A549 (cell line): Measurements from ENCODE around the gene ABL1. TPM values are rescaled to one million over a fixed set of nuclear protein-coding genes. Genes with fewer than 3 reads are reported as not detected.

Source experiments
- ATAC-seq, 2 experiments: fragments of 200-7000 bp in 1 of 2; fragments of >200 bp in 1 of 2; cut with Nextera tagmentation in 1 of 2; cut with Tn5 transposase in 1 of 2; 3 replicates each; pipeline versions ENCODE4 v1.8.0 to v1.9.1; 2018 to 2020; ENCODE audit warnings: mild to moderate bottlenecking in 1 of 2, moderate library complexity in 1 of 2
- CTCF ChIA-PET: fragments of 300-600 bp; sonication (Branson Sonifier 250); formaldehyde crosslinking; extraction: SDS; loops from one replicate; lab custom pipeline; 2021; ENCODE audit warnings: antibody characterized with exemption, inconsistent platforms; lab: Yijun Ruan, JAX
- POLR2A ChIA-PET: fragments of 350-600 bp; formaldehyde crosslinking; extraction: SDS; loops from one replicate; lab custom pipeline; 2021; ENCODE audit warnings: antibody characterized with exemption, inconsistent platforms; lab: Yijun Ruan, JAX
- DNase-seq, 2 experiments: peaks; one replicate each; pipeline versions ENCODE4 v3.0.0 to v3.0.0-alpha.2; 2011 to 2016; ENCODE audit warnings: low read depth in 1 of 2, low spot score in 1 of 2
- FAIRE-seq: peaks from 2 replicates; lab custom pipeline; 2011; peaks lifted over from hg19 to GRCh38; lab: Jason Lieb, UNC
- H3K27ac ChIP-seq, 2 experiments: fragments of >200 bp; sonication (Bioruptor Twin); formaldehyde crosslinking; 3 replicates each; pipeline ENCODE4 v1.5.1; 2016 to 2017
- H3K4me1 ChIP-seq: fragments of >200 bp; sonication (Bioruptor Twin); formaldehyde crosslinking; 3 replicates; pipeline ENCODE4 v1.6.1; 2016
- H3K4me2 ChIP-seq: fragments of >200 bp; sonication (Bioruptor Twin); formaldehyde crosslinking; 3 replicates; pipeline ENCODE4 v1.6.1; 2016
- H3K4me3 ChIP-seq: fragments of >200 bp; sonication (Bioruptor Twin); formaldehyde crosslinking; 3 replicates; pipeline ENCODE4 v1.5.1; 2016
- H3K9me3 ChIP-seq: fragments of >200 bp; sonication (Bioruptor Twin); formaldehyde crosslinking; 3 replicates; pipeline ENCODE4 v1.6.1; 2016
- CBX8 ChIP-seq: fragments of 200-600 bp; sonication (generic); IDR thresholded peaks from 2 replicates; pipeline ENCODE4 v1.6.1; 2016
- CHD2 ChIP-seq: fragments of 150-350 bp; IDR thresholded peaks from 2 replicates; pipeline ENCODE4 v1.6.1; 2014; ENCODE audit warnings: low read length; ENCODE audit not compliant: partially characterized antibody
- ESRRA ChIP-seq: fragments of 150-350 bp; IDR thresholded peaks from 2 replicates; pipeline ENCODE4 v1.6.1; 2014; ENCODE audit warnings: mild to moderate bottlenecking, low read length, borderline replicate concordance
- FOXS1 ChIP-seq: fragments of 250-450 bp; sonication (Bioruptor Pico); IDR thresholded peaks from 2 replicates; pipeline ENCODE4 v1.5.0; 2020; ENCODE audit warnings: mild to moderate bottlenecking, moderate library complexity
- GATA3 ChIP-seq: IDR thresholded peaks from 2 replicates; pipeline ENCODE4 v1.6.1; 2012; ENCODE audit warnings: borderline replicate concordance
- HDAC2 ChIP-seq: fragments of 200-600 bp; sonication (generic); IDR thresholded peaks from 2 replicates; pipeline ENCODE4 v1.6.1; 2016
- HEYL ChIP-seq: fragments of 250-450 bp; sonication (Bioruptor Pico); IDR thresholded peaks from 2 replicates; pipeline ENCODE4 v1.8.0; 2021; ENCODE audit warnings: mild to moderate bottlenecking, moderate library complexity
- JUNB ChIP-seq: fragments of >200 bp; sonication (Bioruptor Twin); formaldehyde crosslinking; IDR thresholded peaks from 2 replicates; pipeline ENCODE4 v1.6.1; 2016
- MAFK ChIP-seq: fragments of 450-650 bp; IDR thresholded peaks from 2 replicates; pipeline ENCODE4 v1.6.1; 2014; ENCODE audit not compliant: partially characterized antibody
- MAZ ChIP-seq: fragments of 150-350 bp; IDR thresholded peaks from 2 replicates; pipeline ENCODE4 v1.6.1; 2014; ENCODE audit warnings: antibody characterized with exemption, low read depth, low read length, borderline replicate concordance
- PHF8 ChIP-seq: fragments of 200-600 bp; sonication (generic); IDR thresholded peaks from 2 replicates; pipeline ENCODE4 v1.6.1; 2016; ENCODE audit warnings: low read depth, mild to moderate bottlenecking, antibody characterized with exemption, moderate library complexity, borderline replicate concordance
- RARB ChIP-seq: fragments of 250-450 bp; sonication (Bioruptor Pico); IDR thresholded peaks from 2 replicates; pipeline ENCODE4 v1.8.0; 2021; ENCODE audit warnings: mild to moderate bottlenecking, moderate library complexity
- RFX5 ChIP-seq: fragments of 450-650 bp; IDR thresholded peaks from 2 replicates; pipeline ENCODE4 v1.7.1; 2014; ENCODE audit warnings: antibody characterized with exemption, mild to moderate bottlenecking, moderate library complexity
- RNF2 ChIP-seq: fragments of 200-600 bp; sonication (generic); IDR thresholded peaks from 2 replicates; pipeline ENCODE4 v1.6.1; 2016; ENCODE audit warnings: low read depth, mild to moderate bottlenecking, antibody characterized with exemption, moderate library complexity, borderline replicate concordance
- TP53 ChIP-seq: fragments of 250-450 bp; sonication (Bioruptor Pico); IDR thresholded peaks from 2 replicates; pipeline ENCODE4 v1.5.0; 2021; ENCODE audit warnings: mild to moderate bottlenecking, moderate library complexity
- WGBS: methylation state at CpG from one replicate; pipeline ENCODE4 v1.1.6; 2017; ENCODE audit errors: missing lambda C conversion rate; 5-methylcytosine and 5-hydroxymethylcytosine counted together
- polyA plus RNA-seq, 4 experiments: library from polyadenylated mRNA; depleted of rRNA in 3 of 4; stranded (reverse); fragments of >200 nt; fragmentation: RNase III in 1 of 4; extraction: RNeasy Plus Mini Kit Qiagen cat#74134 plus additional on column Dnase treatment in 1 of 4; gene quantifications; 2 replicates in 3 of 4; 3 replicates in 1 of 4; pipeline ENCODE4 v1.2.3, GENCODE V29; 2011 to 2017
- TF ChIP-seq, protein P1 (sequence below): fragments of 450-650 bp; IDR thresholded peaks from 2 replicates; pipeline ENCODE4 v1.6.1; 2014; ENCODE audit warnings: antibody characterized with exemption
- TF ChIP-seq, protein P2 (sequence below): IDR thresholded peaks from 2 replicates; pipeline ENCODE4 v1.6.1; 2012; ENCODE audit warnings: low read depth, borderline replicate concordance
- TF ChIP-seq, protein P3 (sequence below): fragments of 250-450 bp; sonication (Bioruptor Pico); IDR thresholded peaks from 2 replicates; pipeline ENCODE4 v1.5.0; 2021; ENCODE audit warnings: mild to moderate bottlenecking, moderate library complexity, borderline replicate concordance
- TF ChIP-seq, protein P4 (sequence below): fragments of >200 bp; sonication (Bioruptor Twin); formaldehyde crosslinking; IDR thresholded peaks from 3 replicates; pipeline ENCODE4 v1.6.1; 2016

Gene ABL1
- polyA plus RNA-seq, 2 of the 4 experiments (the other 2 are of a cell fraction), result 26.5 to 32.4 TPM

DNA sequence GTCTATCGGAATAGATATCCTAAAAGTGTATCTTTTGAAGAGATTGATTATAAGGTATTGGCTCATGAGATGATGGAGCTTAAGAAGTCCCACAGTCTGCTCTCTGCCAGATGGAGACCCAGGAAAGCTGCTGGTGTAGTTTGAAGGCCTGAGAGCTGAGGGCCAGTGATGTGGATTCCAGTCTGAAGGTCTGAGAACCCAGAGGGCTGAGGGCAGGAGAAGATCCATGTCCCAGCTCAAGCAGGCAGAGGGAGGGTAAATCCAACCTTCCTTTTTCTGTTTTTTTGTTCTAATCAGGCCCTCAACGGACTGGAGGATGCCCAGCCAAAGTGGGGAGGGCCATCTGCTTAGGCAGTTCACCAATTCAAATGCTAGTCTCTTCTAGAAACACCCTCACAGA lies 11.0 kb upstream of the ABL1 start:
- ChIA-PET CTCF (interaction anchor here (0.6 to 2.3 kb wide), 11 partner anchors 9 to 123 kb away, joined by 3 to 7 read pairs (median 4); no protein-coding TSS in a partner anchor), POLR2A (no interaction called here)
- peak overlapping the region in 1 of 2 experiments; percentile 67; a peak in 4 of 6 replicates for H3K27ac ChIP-seq
- 0 out of 3 replicates have a peak, but pooled peaks cover 8% of the 10 kb centered on the region for H3K9me3 ChIP-seq
- peaks cover 24% of the 10 kb centered on the region for H3K4me1 ChIP-seq
- TF ChIP-seq, protein P1, sequence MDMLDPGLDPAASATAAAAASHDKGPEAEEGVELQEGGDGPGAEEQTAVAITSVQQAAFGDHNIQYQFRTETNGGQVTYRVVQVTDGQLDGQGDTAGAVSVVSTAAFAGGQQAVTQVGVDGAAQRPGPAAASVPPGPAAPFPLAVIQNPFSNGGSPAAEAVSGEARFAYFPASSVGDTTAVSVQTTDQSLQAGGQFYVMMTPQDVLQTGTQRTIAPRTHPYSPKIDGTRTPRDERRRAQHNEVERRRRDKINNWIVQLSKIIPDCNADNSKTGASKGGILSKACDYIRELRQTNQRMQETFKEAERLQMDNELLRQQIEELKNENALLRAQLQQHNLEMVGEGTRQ, result no peak
- TF ChIP-seq MAFK, result no peak
- no peak for TF ChIP-seq RNF2
- TF ChIP-seq HDAC2, result no peak
- ATAC-seq (peak; percentile 34 to 47; a peak in 3 of 6 replicates), FAIRE-seq (no peak), DNase-seq (no peak)
- H3K4me2 ChIP-seq, result no peak overlapping the region
- no peak overlapping the region for H3K4me3 ChIP-seq
- WGBS, result 72% methylated on average over 2 of the region's 2 CpGs

DNA sequence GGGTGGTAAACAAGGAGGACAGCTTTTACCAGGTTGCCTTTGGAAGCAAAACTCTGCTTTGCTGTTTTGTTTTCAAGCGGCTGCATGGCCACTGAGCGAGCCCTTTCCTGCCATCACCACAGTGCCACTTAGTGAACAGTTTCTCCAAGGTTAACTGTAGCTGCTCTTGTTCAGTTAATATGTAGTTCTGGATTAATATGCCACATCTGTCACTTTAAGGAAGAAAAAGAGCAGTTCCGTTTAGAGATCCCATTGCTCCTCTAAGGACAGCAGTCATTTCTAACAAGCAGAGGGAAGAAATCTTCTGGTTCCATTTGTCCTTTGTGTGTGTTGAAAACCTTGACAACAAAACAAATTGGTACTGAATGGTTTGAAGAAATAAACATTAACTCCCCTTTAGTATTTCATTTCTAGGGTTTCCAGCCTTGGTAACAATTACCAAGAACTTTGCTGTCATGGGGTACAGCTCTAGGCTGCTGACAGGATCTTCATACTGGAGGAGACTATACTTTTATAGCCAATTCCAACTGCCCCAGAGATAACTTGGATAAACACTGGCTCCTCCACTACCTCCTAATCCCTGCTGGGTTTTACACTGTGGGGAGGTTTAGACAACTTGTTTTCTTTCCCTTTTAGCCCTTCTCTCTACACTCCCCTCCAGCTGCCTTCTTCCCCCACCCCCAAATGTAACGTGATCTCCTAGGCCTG lies 10.3 kb upstream of the ABL1 start:
- ATAC-seq, result peak; percentile 66 to 82; a peak in 5 of 6 replicates
- H3K4me1 ChIP-seq, result peaks cover 24% of the 10 kb centered on the region
- H3K27ac ChIP-seq, result peak overlapping the region; percentile 42 to 67; a peak in 5 of 6 replicates
- 42% methylated on average over 4 of the region's 4 CpGs for WGBS
- H3K4me2 ChIP-seq, result peak overlapping the region; percentile 66
- POLR2A ChIA-PET, result interaction anchor here (0.6 to 1.1 kb wide), 2 partner anchors 10 to 18 kb away, joined by 3 to 4 read pairs; partner anchors contain the start of gene ABL1
- TF ChIP-seq RFX5 (no peak), MAZ (no peak), JUNB (no peak), CBX8 (no peak), FOXS1 (CRISPR knock-in tag) (no peak), TP53 (CRISPR knock-in tag) (no peak), CHD2 (no peak), HDAC2 (no peak), RARB (CRISPR knock-in tag) (no peak), GATA3 (no peak), PHF8 (no peak), HEYL (CRISPR knock-in tag) (no peak), ESRRA (no peak), RNF2 (no peak)
- TF ChIP-seq, protein P2, sequence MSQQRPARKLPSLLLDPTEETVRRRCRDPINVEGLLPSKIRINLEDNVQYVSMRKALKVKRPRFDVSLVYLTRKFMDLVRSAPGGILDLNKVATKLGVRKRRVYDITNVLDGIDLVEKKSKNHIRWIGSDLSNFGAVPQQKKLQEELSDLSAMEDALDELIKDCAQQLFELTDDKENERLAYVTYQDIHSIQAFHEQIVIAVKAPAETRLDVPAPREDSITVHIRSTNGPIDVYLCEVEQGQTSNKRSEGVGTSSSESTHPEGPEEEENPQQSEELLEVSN, result no peak
- TF ChIP-seq, protein P3, sequence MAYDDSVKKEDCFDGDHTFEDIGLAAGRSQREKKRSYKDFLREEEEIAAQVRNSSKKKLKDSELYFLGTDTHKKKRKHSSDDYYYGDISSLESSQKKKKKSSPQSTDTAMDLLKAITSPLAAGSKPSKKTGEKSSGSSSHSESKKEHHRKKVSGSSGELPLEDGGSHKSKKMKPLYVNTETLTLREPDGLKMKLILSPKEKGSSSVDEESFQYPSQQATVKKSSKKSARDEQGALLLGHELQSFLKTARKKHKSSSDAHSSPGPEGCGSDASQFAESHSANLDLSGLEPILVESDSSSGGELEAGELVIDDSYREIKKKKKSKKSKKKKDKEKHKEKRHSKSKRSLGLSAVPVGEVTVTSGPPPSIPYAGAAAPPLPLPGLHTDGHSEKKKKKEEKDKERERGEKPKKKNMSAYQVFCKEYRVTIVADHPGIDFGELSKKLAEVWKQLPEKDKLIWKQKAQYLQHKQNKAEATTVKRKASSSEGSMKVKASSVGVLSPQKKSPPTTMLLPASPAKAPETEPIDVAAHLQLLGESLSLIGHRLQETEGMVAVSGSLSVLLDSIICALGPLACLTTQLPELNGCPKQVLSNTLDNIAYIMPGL (CRISPR knock-in tag), result no peak
- TF ChIP-seq, protein P4, sequence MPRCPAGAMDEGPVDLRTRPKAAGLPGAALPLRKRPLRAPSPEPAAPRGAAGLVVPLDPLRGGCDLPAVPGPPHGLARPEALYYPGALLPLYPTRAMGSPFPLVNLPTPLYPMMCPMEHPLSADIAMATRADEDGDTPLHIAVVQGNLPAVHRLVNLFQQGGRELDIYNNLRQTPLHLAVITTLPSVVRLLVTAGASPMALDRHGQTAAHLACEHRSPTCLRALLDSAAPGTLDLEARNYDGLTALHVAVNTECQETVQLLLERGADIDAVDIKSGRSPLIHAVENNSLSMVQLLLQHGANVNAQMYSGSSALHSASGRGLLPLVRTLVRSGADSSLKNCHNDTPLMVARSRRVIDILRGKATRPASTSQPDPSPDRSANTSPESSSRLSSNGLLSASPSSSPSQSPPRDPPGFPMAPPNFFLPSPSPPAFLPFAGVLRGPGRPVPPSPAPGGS, result no peak
- H3K4me3 ChIP-seq, result no peak overlapping the region
- FAIRE-seq, result no peak
- 0 out of 3 replicates have a peak, but pooled peaks cover 8% of the 10 kb centered on the region for H3K9me3 ChIP-seq
- CTCF ChIA-PET, result interaction anchor here (1.0 to 2.3 kb wide), 9 partner anchors 9 to 124 kb away, joined by 3 to 7 read pairs (median 4); no protein-coding TSS in a partner anchor
- no peak for DNase-seq
